Panc1 (cell line): ENCODE measurements around the gene NXPH3. TPM values are rescaled to one million over a fixed set of nuclear protein-coding genes. Genes with fewer than 3 reads are reported as not detected.

Experiments
- ATAC-seq: fragments of 200-7000 bp; cut with Tn5 transposase; 2 replicates; pipeline ENCODE4 v1.9.1; 2020; ENCODE audit warnings: mild to moderate bottlenecking, moderate library complexity
- BruUV-seq: library from RNA; stranded (reverse); fragments of 400-500 nt; replicated peaks from 2 replicates; lab custom pipeline; 2021; lab: Mats Ljungman, UMichigan
- CTCF ChIA-PET: fragments of 300-600 bp; sonication (Branson Sonifier 250); formaldehyde crosslinking; loops from one replicate; lab custom pipeline; 2022; ENCODE audit warnings: antibody characterized with exemption; lab: Charles Lee
- POLR2A ChIA-PET: fragments of 300-600 bp; sonication (Branson Sonifier 250); formaldehyde crosslinking; loops from one replicate; lab custom pipeline; 2022; ENCODE audit warnings: antibody characterized with exemption; lab: Charles Lee
- DNase-seq: peaks from one replicate; pipeline ENCODE4 v3.0.0-alpha.2; 2010; ENCODE audit warnings: low read depth, low spot score
- H3K27ac ChIP-seq: 2 replicates; pipeline ENCODE4 v1.5.1; 2011; ENCODE audit warnings: mild to moderate bottlenecking, low read length, inconsistent platforms
- H3K27me3 ChIP-seq: fragments of 200-500 bp; sonication (Bioruptor generic); 2 replicates; pipeline ENCODE4 v1.6.0; 2014; ENCODE audit warnings: low read length, inconsistent platforms; ENCODE audit not compliant: control insufficient read depth, insufficient read depth
- H3K36me3 ChIP-seq: fragments of 200-500 bp; sonication (Bioruptor generic); 2 replicates; pipeline ENCODE4 v1.5.1; 2014; ENCODE audit warnings: inconsistent platforms, mild to moderate bottlenecking, low read length, moderate library complexity; ENCODE audit not compliant: control insufficient read depth, insufficient read depth
- H3K4me1 ChIP-seq: 2 replicates; pipeline ENCODE4 v1.5.1; 2011; ENCODE audit warnings: inconsistent platforms, mild to moderate bottlenecking, low read length, moderate library complexity; ENCODE audit not compliant: control insufficient read depth, insufficient read depth
- H3K4me3 ChIP-seq, 2 experiments: 2 replicates each; pipeline ENCODE4 v1.5.1; 2011 to 2012; ENCODE audit warnings: low read depth in 2 of 2, low read length in 2 of 2, mild to moderate bottlenecking in 2 of 2, inconsistent platforms in 1 of 2, moderate library complexity in 1 of 2
- H3K9me3 ChIP-seq: fragments of 200-500 bp; sonication (Bioruptor generic); 2 replicates; pipeline ENCODE4 v1.5.1; 2014; ENCODE audit warnings: low read depth, mild to moderate bottlenecking, inconsistent platforms, low read length, moderate library complexity; ENCODE audit not compliant: control insufficient read depth, insufficient read depth
- CTCF ChIP-seq: fragments of 450-650 bp; IDR thresholded peaks from 2 replicates; pipeline ENCODE4 v1.5.1; 2017; ENCODE audit warnings: mild to moderate bottlenecking
- POLR2AphosphoS5 ChIP-seq: IDR thresholded peaks from 2 replicates; pipeline ENCODE4 v1.6.1; 2012; ENCODE audit warnings: mild to moderate bottlenecking, low read depth, low read length, moderate library complexity
- REST ChIP-seq, 2 experiments: IDR thresholded peaks; 2 replicates each; pipeline ENCODE4 v1.6.1; 2011 to 2012; ENCODE audit warnings: low read depth in 2 of 2, control low read depth in 1 of 2, low read length in 1 of 2, mild to moderate bottlenecking in 1 of 2, moderate library complexity in 1 of 2; ENCODE audit not compliant: insufficient read depth in 1 of 2
- SIN3A ChIP-seq: IDR thresholded peaks from 2 replicates; pipeline ENCODE4 v1.6.1; 2012; ENCODE audit warnings: low read depth, mild to moderate bottlenecking, low read length, moderate library complexity, borderline replicate concordance; ENCODE audit not compliant: insufficient read depth
- TCF7L2 ChIP-seq: IDR thresholded peaks from 2 replicates; pipeline ENCODE4 v1.6.1; 2011; ENCODE audit warnings: mild to moderate bottlenecking, low read depth, low read length, inconsistent platforms
- in situ Hi-C: cut with HindIII; loops from 2 replicates; pipeline ENCODE4 v1.10.0; 2016; ENCODE audit warnings: low sequenced_read_pairs, low pct_unique_long_range_greater_than_20kb
- intact Hi-C: fragments of 100-400 bp; cut with micrococcal nuclease; formaldehyde crosslinking; loops from one replicate; pipeline ENCODE4 v1.10.0; 2022; ENCODE audit not compliant: unreplicated experiment
- total RNA-seq: library from RNA; stranded (reverse); gene quantifications from one replicate; pipeline ENCODE4 v1.2.1, GENCODE V29; 2021; ENCODE audit not compliant: unreplicated experiment

The NXPH3 gene
- total RNA-seq, 1 experiment from 2014 or later = 0.57 TPM

- CTCF ChIA-PET = no interaction called here
- BruUV-seq = no TSS peak
- ATAC-seq (0 out of 2 replicates have a peak, but pooled peaks have one; percentile 73), DNase-seq (no peak)
- intact Hi-C loops (no loop called here), in situ Hi-C loops (no loop called here)
- no peaks in the 10 kb centered on the region for H3K27me3 ChIP-seq
- H3K36me3 ChIP-seq = peaks cover 9% of the 10 kb centered on the region
- POLR2A ChIA-PET = no interaction called here
- no peaks in the 10 kb centered on the region for H3K9me3 ChIP-seq
- TF ChIP-seq CTCF (peak; percentile 51), TCF7L2 (no peak), REST (IDR thresholded peaks at IDR 0.05; ENCODE audit: insufficient read depth in 1 of 2, low read depth in 2 of 2, low read length in 1 of 2) (no peak)
- H3K4me3 ChIP-seq = no peak overlapping the region
- H3K27ac ChIP-seq = no peak overlapping the region
- H3K4me1 ChIP-seq = no peaks in the 10 kb centered on the region
Measured at GRCh38 chr17:49616086-49616485, 40.4 kb downstream of the NXPH3 start.

- Histone ChIP-seq H3K4me1 (no peaks in the 10 kb centered on the region), H3K27me3 (no peaks in the 10 kb centered on the region), H3K9me3 (no peaks in the 10 kb centered on the region), H3K36me3 (peaks cover 12% of the 10 kb centered on the region), H3K27ac (no peak overlapping the region), H3K4me3 (no peak overlapping the region)
- CTCF ChIA-PET = no interaction called here
- ATAC-seq (no peak), DNase-seq (no peak)
- POLR2A ChIA-PET = no interaction called here
- in situ Hi-C loops = no loop called here
- BruUV-seq = no TSS peak
- TF ChIP-seq CTCF (no peak), TCF7L2 (no peak), SIN3A (no peak), REST (IDR thresholded peaks at IDR 0.05; ENCODE audit: insufficient read depth in 1 of 2, low read depth in 2 of 2, low read length in 1 of 2) (no peak), POLR2AphosphoS5 (no peak)
- intact Hi-C loops = no loop called here
Measured at GRCh38 chr17:49616601-49617131, 41.0 kb downstream of the NXPH3 start.
